Measurements from ENCODE around the gene COL11A2. TPM values are rescaled to one million over a fixed set of nuclear protein-coding genes. Genes with fewer than 3 reads are reported as not detected.

COL11A2 gene
- total and polyA plus RNA-seq, 2 donors, result 2.1 to 5.5 TPM

DNA sequence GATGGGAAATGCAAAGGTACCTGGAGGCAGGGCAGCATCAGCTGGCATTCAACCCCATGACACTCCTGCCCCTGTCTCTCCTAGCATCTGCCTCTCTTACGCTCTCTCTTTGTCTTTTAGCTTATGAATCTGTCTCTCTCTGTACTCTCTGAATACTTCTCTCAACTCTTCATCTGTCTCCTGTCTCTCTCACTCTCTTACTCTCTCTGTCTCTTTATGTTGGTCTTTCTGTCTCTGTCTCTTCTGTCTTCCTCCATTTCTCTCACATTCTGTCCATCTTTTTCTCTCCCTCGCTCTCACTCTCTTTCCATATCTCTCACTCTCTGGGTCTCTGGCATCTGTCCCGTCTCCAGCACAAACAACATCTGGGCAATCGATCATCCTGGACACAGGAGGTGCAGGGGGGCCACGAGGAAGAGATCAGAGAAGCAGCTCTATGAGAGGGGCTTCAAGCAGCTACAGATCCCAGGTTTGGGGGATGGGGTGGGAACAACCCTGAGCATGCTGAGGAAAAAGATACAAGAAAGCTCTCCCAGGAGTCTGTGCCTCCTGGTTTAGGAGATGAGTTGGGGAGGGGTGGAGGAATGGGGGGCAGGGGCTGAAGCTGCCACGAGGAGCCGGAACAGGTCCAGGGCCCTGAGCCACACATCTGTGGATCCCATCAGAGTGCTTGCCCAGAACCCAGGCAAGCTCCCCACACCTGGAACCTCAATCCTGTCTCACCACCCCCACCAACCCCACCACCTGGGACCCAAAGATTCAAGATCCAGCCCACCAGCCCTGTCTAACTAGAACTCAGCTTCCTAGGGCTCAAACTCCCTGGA, 2.4 kb downstream of the COL11A2 start:
- H3K27ac ChIP-seq (ENCODE audit: low read depth in 1 of 2, low read length in 1 of 2), result no peak overlapping the region
- H3K36me3 ChIP-seq (ENCODE audit: control insufficient read depth in 2 of 2, insufficient read depth in 2 of 2, low read length in 1 of 2), result peaks cover 9 to 11% of the 10 kb centered on the region in 2 donors
- peaks cover 28 to 70% of the 10 kb centered on the region in 2 donors for H3K27me3 ChIP-seq (ENCODE audit: control insufficient read depth in 2 of 2, insufficient read depth in 1 of 2, low read length in 1 of 2)
- peaks cover 7 to 8% of the 10 kb centered on the region in 2 donors for H3K4me1 ChIP-seq (ENCODE audit: control insufficient read depth in 2 of 2, insufficient read depth in 2 of 2, low read length in 2 of 2)
- WGBS, result 88% methylated on average over 7 of the region's 7 CpGs
- H3K9me3 ChIP-seq (ENCODE audit: control insufficient read depth in 2 of 2, insufficient read depth in 1 of 2, low read length in 1 of 2), result no peaks in the 10 kb centered on the region
- H3K4me3 ChIP-seq (ENCODE audit: low read length in 2 of 2), result no peak overlapping the region
- DNase-seq (ENCODE audit: low read depth in 6 of 9, low spot score in 9 of 9), result no peak

DNA sequence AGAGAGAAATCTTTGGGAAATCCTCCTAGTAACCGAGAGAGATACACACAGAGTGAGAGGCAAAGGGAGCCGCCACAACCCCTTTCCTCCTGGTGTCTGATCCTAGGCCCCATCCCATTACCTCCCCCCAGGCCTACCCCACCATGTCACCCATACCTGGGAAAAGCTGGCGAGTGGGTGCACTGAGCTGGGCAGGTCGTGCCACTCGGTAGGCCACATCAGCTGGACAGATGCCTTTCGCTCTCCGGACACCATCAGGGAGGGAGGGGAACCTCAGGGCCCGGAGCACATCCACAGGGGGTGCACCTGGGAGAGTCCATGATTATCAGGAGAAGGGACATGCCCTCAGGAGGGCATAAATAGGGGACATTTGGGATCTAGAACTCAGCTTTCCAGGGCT, 3.1 kb downstream of the COL11A2 start:
- no peak overlapping the region for H3K4me3 ChIP-seq (ENCODE audit: low read length in 2 of 2)
- H3K27ac ChIP-seq (ENCODE audit: low read depth in 1 of 2, low read length in 1 of 2), result no peak overlapping the region
- H3K9me3 ChIP-seq (ENCODE audit: control insufficient read depth in 2 of 2, insufficient read depth in 1 of 2, low read length in 1 of 2), result peaks cover 0 to 2% of the 10 kb centered on the region in 2 donors
- peaks cover 7 to 8% of the 10 kb centered on the region in 2 donors for H3K4me1 ChIP-seq (ENCODE audit: control insufficient read depth in 2 of 2, insufficient read depth in 2 of 2, low read length in 2 of 2)
- WGBS, result 95% methylated on average over 8 of the region's 8 CpGs
- peaks cover 28 to 68% of the 10 kb centered on the region in 2 donors for H3K27me3 ChIP-seq (ENCODE audit: control insufficient read depth in 2 of 2, insufficient read depth in 1 of 2, low read length in 1 of 2)
- no peak for DNase-seq (ENCODE audit: low read depth in 6 of 9, low spot score in 9 of 9)
- H3K36me3 ChIP-seq (ENCODE audit: control insufficient read depth in 2 of 2, insufficient read depth in 2 of 2, low read length in 1 of 2), result peaks cover 2 to 5% of the 10 kb centered on the region in 2 donors

DNA sequence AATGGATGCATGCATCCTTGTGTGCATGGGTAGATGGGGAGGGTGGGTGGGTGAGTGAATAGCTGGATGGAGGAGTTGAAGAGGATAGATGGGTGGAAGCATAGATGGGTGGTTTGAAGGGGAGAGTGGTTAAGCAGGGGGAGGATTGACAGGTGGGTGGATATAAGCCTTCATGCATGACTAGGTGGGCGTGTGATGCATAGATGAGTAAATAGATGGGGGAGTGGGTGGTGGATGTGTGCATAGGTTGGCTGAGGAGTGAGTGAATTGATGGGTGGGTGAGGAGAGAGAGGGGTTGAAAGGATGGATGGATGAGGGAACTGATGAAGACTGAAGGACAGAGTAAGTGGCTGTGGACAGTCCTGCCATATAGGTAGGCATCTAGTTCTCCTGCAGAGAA, 4.5 kb downstream of the COL11A2 start:
- peaks cover 0 to 5% of the 10 kb centered on the region in 2 donors for H3K9me3 ChIP-seq (ENCODE audit: control insufficient read depth in 2 of 2, insufficient read depth in 1 of 2, low read length in 1 of 2)
- DNase-seq (ENCODE audit: low read depth in 6 of 9, low spot score in 9 of 9), result no peak
- peaks cover 23 to 56% of the 10 kb centered on the region in 2 donors for H3K27me3 ChIP-seq (ENCODE audit: control insufficient read depth in 2 of 2, insufficient read depth in 1 of 2, low read length in 1 of 2)
- peaks cover 4 to 6% of the 10 kb centered on the region in 2 donors for H3K4me1 ChIP-seq (ENCODE audit: control insufficient read depth in 2 of 2, insufficient read depth in 2 of 2, low read length in 2 of 2)
- no peak overlapping the region for H3K4me3 ChIP-seq (ENCODE audit: low read length in 2 of 2)
- H3K36me3 ChIP-seq (ENCODE audit: control insufficient read depth in 2 of 2, insufficient read depth in 2 of 2, low read length in 1 of 2), result no peaks in the 10 kb centered on the region
- WGBS, result 92% methylated on average over 1 of the region's 1 CpG
- no peak overlapping the region for H3K27ac ChIP-seq (ENCODE audit: low read depth in 1 of 2, low read length in 1 of 2)

DNA sequence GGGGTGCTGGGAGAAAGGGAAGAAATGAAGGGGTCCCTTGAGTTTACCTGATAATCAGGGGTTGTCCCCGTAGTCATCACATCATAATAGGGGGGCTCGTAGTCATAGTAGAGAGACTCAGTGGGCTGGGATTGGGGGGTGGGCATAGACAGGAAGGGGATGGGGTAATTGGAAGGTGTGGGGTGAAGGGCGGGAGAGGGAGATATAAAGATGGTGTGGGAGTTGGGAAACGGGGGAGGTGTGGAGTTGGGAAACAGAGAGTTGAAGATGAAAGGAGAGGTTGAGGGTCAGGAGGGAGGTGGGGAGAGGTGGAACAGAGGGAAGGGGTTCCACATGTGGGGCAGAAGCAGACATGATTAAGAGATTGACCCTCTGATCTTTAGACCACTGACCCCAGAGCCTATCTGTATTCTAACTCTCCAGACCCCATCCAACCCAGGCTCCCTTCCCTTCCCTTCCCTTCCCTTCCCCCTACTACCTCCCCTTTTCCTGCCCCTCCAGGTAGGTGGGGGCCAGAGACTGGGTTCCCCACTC, 6.5 kb downstream of the COL11A2 start:
- no peaks in the 10 kb centered on the region for H3K4me1 ChIP-seq (ENCODE audit: control insufficient read depth in 2 of 2, insufficient read depth in 2 of 2, low read length in 2 of 2)
- WGBS, result 86% methylated on average over 4 of the region's 4 CpGs

DNA sequence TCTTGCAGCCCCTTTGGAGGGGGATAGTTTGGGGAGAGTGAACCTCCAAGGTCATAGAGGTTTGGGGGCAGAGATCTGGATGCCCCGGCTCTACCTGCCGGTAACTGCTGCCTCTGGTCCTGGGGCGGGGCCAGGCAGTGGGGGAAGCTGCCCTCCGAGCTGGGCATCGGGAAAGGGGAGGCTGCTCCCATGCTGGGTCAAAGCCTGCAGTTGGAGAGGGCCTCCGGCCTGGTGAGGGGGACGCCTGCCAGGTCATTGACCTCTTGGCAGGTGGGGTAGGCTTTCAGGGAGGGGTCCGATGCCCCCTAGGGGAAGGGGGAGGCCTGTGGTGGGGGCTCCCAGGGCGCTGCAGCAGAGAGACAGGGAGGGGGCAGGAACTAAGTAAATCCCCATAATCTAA, 7.1 kb downstream of the COL11A2 start:
- 95% methylated on average over 9 of the region's 9 CpGs for WGBS
- Histone ChIP-seq H3K36me3 (ENCODE audit: control insufficient read depth in 2 of 2, insufficient read depth in 2 of 2, low read length in 1 of 2) (no peaks in the 10 kb centered on the region), H3K27ac (ENCODE audit: low read depth in 1 of 2, low read length in 1 of 2) (no peak overlapping the region), H3K9me3 (ENCODE audit: control insufficient read depth in 2 of 2, insufficient read depth in 1 of 2, low read length in 1 of 2) (peaks cover 0 to 5% of the 10 kb centered on the region in 2 donors), H3K4me3 (ENCODE audit: low read length in 2 of 2) (no peak overlapping the region), H3K27me3 (ENCODE audit: control insufficient read depth in 2 of 2, insufficient read depth in 1 of 2, low read length in 1 of 2) (peaks cover 2 to 29% of the 10 kb centered on the region in 2 donors), H3K4me1 (ENCODE audit: control insufficient read depth in 2 of 2, insufficient read depth in 2 of 2, low read length in 2 of 2) (no peaks in the 10 kb centered on the region)
- no peak for DNase-seq (ENCODE audit: low read depth in 6 of 9, low spot score in 9 of 9)

More for the DNA sequence above, 6.5 kb downstream of the COL11A2 start:
- Histone ChIP-seq H3K4me3 (ENCODE audit: low read length in 2 of 2) (no peak overlapping the region), H3K27me3 (ENCODE audit: control insufficient read depth in 2 of 2, insufficient read depth in 1 of 2, low read length in 1 of 2) (peaks cover 5 to 35% of the 10 kb centered on the region in 2 donors), H3K27ac (ENCODE audit: low read depth in 1 of 2, low read length in 1 of 2) (no peak overlapping the region), H3K36me3 (ENCODE audit: control insufficient read depth in 2 of 2, insufficient read depth in 2 of 2, low read length in 1 of 2) (no peaks in the 10 kb centered on the region), H3K9me3 (ENCODE audit: control insufficient read depth in 2 of 2, insufficient read depth in 1 of 2, low read length in 1 of 2) (peaks cover 0 to 5% of the 10 kb centered on the region in 2 donors)
- no peak for DNase-seq (ENCODE audit: low read depth in 6 of 9, low spot score in 9 of 9)

DNA sequence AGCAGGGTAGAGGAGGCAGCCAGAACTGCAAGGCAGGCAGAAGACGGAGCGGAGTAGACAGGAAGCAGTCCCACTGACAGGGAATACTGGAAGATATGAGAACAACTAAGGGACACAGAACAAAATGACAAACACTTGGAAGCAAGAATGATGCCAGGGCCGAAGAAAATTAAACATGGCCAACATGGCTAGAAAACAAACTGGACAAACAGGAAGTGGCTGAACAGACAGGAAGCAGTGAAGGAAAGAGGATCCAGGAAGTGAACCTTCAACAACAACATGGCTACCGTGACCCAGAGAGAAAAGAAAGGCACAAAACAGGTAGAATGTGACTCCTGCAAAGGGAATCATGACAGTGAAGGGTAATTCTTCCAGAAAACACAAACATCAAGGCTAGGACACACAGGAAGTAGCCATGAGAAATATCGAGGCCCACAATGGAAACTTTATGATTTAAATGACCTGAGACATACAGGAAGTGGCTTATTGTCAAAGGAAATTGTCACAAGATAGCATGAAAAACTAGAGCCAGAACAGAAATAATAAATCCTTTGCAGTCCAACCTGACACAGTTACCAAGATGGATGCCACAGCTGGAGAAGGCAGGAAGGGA, 9.1 kb downstream of the COL11A2 start:
- DNase-seq (ENCODE audit: low read depth in 6 of 9, low spot score in 9 of 9), result no peak
- H3K27ac ChIP-seq (ENCODE audit: low read depth in 1 of 2, low read length in 1 of 2), result no peak overlapping the region
- H3K36me3 ChIP-seq (ENCODE audit: control insufficient read depth in 2 of 2, insufficient read depth in 2 of 2, low read length in 1 of 2), result no peaks in the 10 kb centered on the region
- peaks cover 2 to 18% of the 10 kb centered on the region in 2 donors for H3K27me3 ChIP-seq (ENCODE audit: control insufficient read depth in 2 of 2, insufficient read depth in 1 of 2, low read length in 1 of 2)
- H3K4me3 ChIP-seq (ENCODE audit: low read length in 2 of 2), result no peak overlapping the region
- no peaks in the 10 kb centered on the region for H3K4me1 ChIP-seq (ENCODE audit: control insufficient read depth in 2 of 2, insufficient read depth in 2 of 2, low read length in 2 of 2)
- WGBS, result 76% methylated on average over 5 of the region's 5 CpGs
- H3K9me3 ChIP-seq (ENCODE audit: control insufficient read depth in 2 of 2, insufficient read depth in 1 of 2, low read length in 1 of 2), result peaks cover 0 to 5% of the 10 kb centered on the region in 2 donors

DNA sequence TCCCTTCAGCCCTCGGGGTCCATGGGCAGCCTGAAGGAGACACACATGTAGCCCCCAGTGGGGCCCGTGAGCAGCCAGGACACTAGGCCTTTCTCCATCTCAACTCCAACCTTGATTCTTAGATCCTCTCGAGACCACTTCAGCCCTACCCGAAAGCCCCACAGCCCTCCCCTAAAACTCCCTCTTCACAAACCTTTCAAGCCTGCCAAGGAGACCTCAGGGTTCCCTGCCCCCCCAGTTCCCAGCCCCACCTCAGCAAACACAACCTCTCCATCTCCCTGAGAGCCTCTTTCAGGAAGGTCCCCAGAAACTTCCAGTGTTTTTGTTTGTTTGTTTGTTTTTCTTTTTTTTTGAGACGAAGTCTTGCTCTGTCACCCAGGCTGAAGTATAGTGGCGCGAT, 11.1 kb downstream of the COL11A2 start:
- Histone ChIP-seq H3K27ac (ENCODE audit: low read depth in 1 of 2, low read length in 1 of 2) (no peak overlapping the region), H3K36me3 (ENCODE audit: control insufficient read depth in 2 of 2, insufficient read depth in 2 of 2, low read length in 1 of 2) (no peaks in the 10 kb centered on the region), H3K9me3 (ENCODE audit: control insufficient read depth in 2 of 2, insufficient read depth in 1 of 2, low read length in 1 of 2) (peaks cover 0 to 5% of the 10 kb centered on the region in 2 donors), H3K27me3 (ENCODE audit: control insufficient read depth in 2 of 2, insufficient read depth in 1 of 2, low read length in 1 of 2) (peaks cover 2 to 8% of the 10 kb centered on the region in 2 donors), H3K4me1 (ENCODE audit: control insufficient read depth in 2 of 2, insufficient read depth in 2 of 2, low read length in 2 of 2) (no peaks in the 10 kb centered on the region), H3K4me3 (ENCODE audit: low read length in 2 of 2) (no peak overlapping the region)
- 97% methylated on average over 7 of the region's 7 CpGs for WGBS
- no peak for DNase-seq (ENCODE audit: low read depth in 6 of 9, low spot score in 9 of 9)

DNA sequence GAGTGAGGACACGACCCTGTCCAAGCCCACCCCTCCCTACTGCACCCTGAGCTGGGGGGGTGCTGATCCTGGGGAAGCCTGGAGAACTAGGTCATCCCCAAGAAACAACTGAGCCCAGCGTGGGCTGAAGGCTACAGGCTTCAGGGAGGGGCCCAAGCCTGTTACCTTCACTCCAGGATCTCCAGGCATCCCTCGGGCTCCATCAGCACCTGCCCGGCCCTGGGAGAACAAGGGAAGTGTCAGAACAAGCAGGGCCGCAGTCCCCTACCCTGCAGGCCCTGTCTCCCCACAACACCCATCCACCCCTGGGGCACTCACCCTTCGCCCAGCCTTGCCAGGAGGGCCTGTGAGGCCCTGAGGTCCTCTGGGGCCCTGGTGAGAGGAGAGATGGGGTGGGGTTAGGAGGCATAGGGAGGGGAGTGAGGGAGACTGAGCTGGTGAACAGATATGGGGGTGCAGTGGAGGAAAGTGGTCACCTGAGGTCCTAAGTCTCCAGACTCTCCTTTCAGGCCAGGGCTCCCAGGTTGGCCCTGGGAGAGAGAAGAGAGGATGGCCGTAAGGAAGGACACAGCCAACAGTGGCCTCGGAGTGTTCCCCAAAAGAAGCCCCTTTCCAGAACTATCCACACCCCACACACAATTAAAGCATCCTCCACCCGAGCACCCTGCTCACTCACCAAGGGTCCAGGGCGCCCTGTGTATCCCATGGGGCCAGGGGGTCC, 13.4 kb downstream of the COL11A2 start:
- Histone ChIP-seq H3K9me3 (ENCODE audit: control insufficient read depth in 2 of 2, insufficient read depth in 1 of 2, low read length in 1 of 2) (peaks cover 0 to under 1% of the 10 kb centered on the region in 2 donors), H3K36me3 (ENCODE audit: control insufficient read depth in 2 of 2, insufficient read depth in 2 of 2, low read length in 1 of 2) (no peaks in the 10 kb centered on the region), H3K27me3 (ENCODE audit: control insufficient read depth in 2 of 2, insufficient read depth in 1 of 2, low read length in 1 of 2) (peaks cover 0 to 5% of the 10 kb centered on the region in 2 donors), H3K27ac (ENCODE audit: low read depth in 1 of 2, low read length in 1 of 2) (no peak overlapping the region), H3K4me1 (ENCODE audit: control insufficient read depth in 2 of 2, insufficient read depth in 2 of 2, low read length in 2 of 2) (no peaks in the 10 kb centered on the region), H3K4me3 (ENCODE audit: low read length in 2 of 2) (no peak overlapping the region)
- DNase-seq (ENCODE audit: low read depth in 6 of 9, low spot score in 9 of 9), result no peak
- WGBS, result 94% methylated on average over 10 of the region's 10 CpGs

All from thymus (tissue), 11 donors.